Transverse colon (tissue), 4 donors: ENCODE measurements around the gene MED12L. TPM values are rescaled to one million over a fixed set of nuclear protein-coding genes. Genes with fewer than 3 reads are reported as not detected.
"Not testable (repeated sequence)": the region's sequence is repeated elsewhere in the genome, so short reads cannot be mapped to it uniquely, and the experiment has no call there.

Experiments used
- DNase-seq: peaks from one replicate; pipeline ENCODE4 v3.0.0-alpha.2; 2019
- H3K27ac ChIP-seq, 4 donors: fragments of 200-600 bp; sonication (generic); 2 replicates each; pipeline ENCODE4 v1.5.1; 2016 to 2018; ENCODE audit warnings: inconsistent platforms in 4 of 4
- H3K27me3 ChIP-seq: fragments of 200-600 bp; sonication (generic); 2 replicates; pipeline ENCODE4 v1.5.1; 2017; ENCODE audit warnings: inconsistent platforms
- H3K36me3 ChIP-seq, 4 donors: fragments of 200-600 bp; sonication (generic); 2 replicates each; pipeline ENCODE4 v1.5.1; 2017 to 2019; ENCODE audit warnings: inconsistent platforms in 4 of 4
- H3K4me1 ChIP-seq, 4 donors: fragments of 200-600 bp; sonication (generic); 2 replicates each; pipeline ENCODE4 v1.5.1; 2017 to 2020; ENCODE audit warnings: inconsistent platforms in 4 of 4
- H3K4me3 ChIP-seq, 4 donors: fragments of 200-600 bp; sonication (generic); 1 replicate in 1 of 4; 2 replicates in 3 of 4; pipeline versions ENCODE4 v1.5.1 to v1.6.1; 2017 to 2019; ENCODE audit warnings: inconsistent platforms in 4 of 4
- H3K9me3 ChIP-seq, 2 donors: fragments of 200-600 bp; sonication (generic); 2 replicates each; pipeline ENCODE4 v1.5.1; 2017 to 2019; ENCODE audit warnings: inconsistent platforms in 2 of 2
- CTCF ChIP-seq, 5 experiments: fragments of 200-600 bp in 3 of 5; fragments of 450-650 bp in 2 of 5; sonication (generic) in 3 of 5; IDR thresholded peaks; 1 replicate in 2 of 5; 2 replicates in 3 of 5; pipeline ENCODE4 v1.5.1; 2016 to 2017; ENCODE audit warnings: antibody characterized with exemption in 5 of 5, inconsistent platforms in 3 of 5, mild to moderate bottlenecking in 2 of 5, moderate library complexity in 1 of 5
- EP300 ChIP-seq: sonication (generic); formaldehyde crosslinking; IDR thresholded peaks from one replicate; pipeline ENCODE4 v1.6.1; 2017; ENCODE audit warnings: antibody characterized with exemption, low read depth
- POLR2A ChIP-seq: fragments of 450-650 bp; IDR thresholded peaks from one replicate; pipeline ENCODE4 v1.6.1; 2016; ENCODE audit warnings: antibody characterized with exemption, mild to moderate bottlenecking, moderate library complexity
- POLR2AphosphoS5 ChIP-seq, 3 donors: sonication (generic); formaldehyde crosslinking; IDR thresholded peaks; one replicate each; pipeline ENCODE4 v1.6.1; 2016; ENCODE audit warnings: antibody characterized with exemption in 3 of 3
- WGBS, 2 donors: methylation state at CpG; one replicate each; pipeline ENCODE4 v1.1.5; 2018; ENCODE audit warnings: low coverage in 1 of 2; 5-methylcytosine and 5-hydroxymethylcytosine counted together
- in situ Hi-C, 4 donors: fragments of 200-750 bp; cut with MboI; loops; one replicate each; pipeline versions ENCODE4 v1.15.0 to v1.15.1; 2017; ENCODE audit warnings: low sequenced_read_pairs in 3 of 4, low pct_ligation_motif_present in 1 of 4, low pct_unique_long_range_greater_than_20kb in 1 of 4
- intact Hi-C: fragments of 100-400 bp; cut with DNase I; formaldehyde crosslinking; loops from one replicate; pipeline ENCODE4 v1.15.1; 2023; ENCODE audit warnings: low total_unique reads
- total RNA-seq, 4 donors: library from RNA; depleted of rRNA; stranded (reverse); fragments of >200 nt; gene quantifications; one replicate each; pipeline ENCODE4 v1.1.0, GENCODE V29; 2016

The MED12L gene
- total RNA-seq, 4 donors from 2014 or later = under 0.01 to 8.6 (median 0.64) TPM

GRCh38 chr3:151391720-151392119 is 306.3 kb downstream of the MED12L start:
- Histone ChIP-seq H3K27me3 (no peaks in the 10 kb centered on the region), H3K4me3 (no peak overlapping the region), H3K36me3 (no peaks in the 10 kb centered on the region), H3K4me1 (no peaks in the 10 kb centered on the region), H3K27ac (no peak overlapping the region), H3K9me3 (no peaks in the 10 kb centered on the region)
- DNase-seq = no peak
- TF ChIP-seq CTCF (IDR thresholded peaks at IDR 0.05) (no peak), EP300 (no peak), POLR2A (no peak), POLR2AphosphoS5 (IDR thresholded peaks at IDR 0.05) (no peak)
- intact Hi-C loops (no loop called here), in situ Hi-C loops (no loop called here)
- 59 to 61% methylated on average over 2 of the region's 2 CpGs for WGBS, 2 donors

GRCh38 chr3:151392191-151392590 is 306.7 kb downstream of the MED12L start:
- intact Hi-C loops, H3K36me3 ChIP-seq, DNase-seq, H3K9me3 ChIP-seq, H3K27me3 ChIP-seq, H3K27ac ChIP-seq, H3K4me3 ChIP-seq, in situ Hi-C loops, H3K4me1 ChIP-seq: not testable (repeated sequence)
- 90% methylated on average over 2 to 3 of the region's 3 CpGs for WGBS, 2 donors

- Histone ChIP-seq H3K36me3 (no peaks in the 10 kb centered on the region), H3K27me3 (no peaks in the 10 kb centered on the region), H3K9me3 (no peaks in the 10 kb centered on the region), H3K4me3 (no peak overlapping the region), H3K4me1 (no peaks in the 10 kb centered on the region), H3K27ac (no peak overlapping the region)
- intact Hi-C loops (no loop called here), in situ Hi-C loops (no loop called here)
- no peak for DNase-seq
- TF ChIP-seq POLR2AphosphoS5 (IDR thresholded peaks at IDR 0.05) = no peak
- TF ChIP-seq POLR2A = no peak
- TF ChIP-seq EP300 = no peak
- TF ChIP-seq CTCF (IDR thresholded peaks at IDR 0.05) = no peak
- WGBS, 2 donors = 60 to 65% methylated on average over 3 of the region's 3 CpGs
Observed at GRCh38 chr3:151393146-151393830, 307.8 kb downstream of the MED12L start.

GRCh38 chr3:151393941-151394340 is 308.5 kb downstream of the MED12L start:
- Histone ChIP-seq H3K27ac (no peak overlapping the region), H3K4me1 (no peaks in the 10 kb centered on the region), H3K4me3 (no peak overlapping the region), H3K36me3 (no peaks in the 10 kb centered on the region), H3K9me3 (no peaks in the 10 kb centered on the region), H3K27me3 (no peaks in the 10 kb centered on the region)
- DNase-seq = no peak
- WGBS, 2 donors = 68 to 73% methylated on average over 4 of the region's 4 CpGs
- intact Hi-C loops (no loop called here), in situ Hi-C loops (no loop called here)
- TF ChIP-seq POLR2AphosphoS5 (IDR thresholded peaks at IDR 0.05) (no peak), CTCF (IDR thresholded peaks at IDR 0.05) (no peak), EP300 (no peak), POLR2A (no peak)

GRCh38 chr3:151394611-151395010 is 309.1 kb downstream of the MED12L start:
- Histone ChIP-seq H3K27me3 (no peaks in the 10 kb centered on the region), H3K27ac (no peak overlapping the region), H3K36me3 (no peaks in the 10 kb centered on the region), H3K9me3 (no peaks in the 10 kb centered on the region), H3K4me1 (no peaks in the 10 kb centered on the region), H3K4me3 (no peak overlapping the region)
- intact Hi-C loops = no loop called here
- WGBS, 2 donors = 67 to 90% methylated on average over 3 to 8 of the region's 8 CpGs
- in situ Hi-C loops = no loop called here
- TF ChIP-seq CTCF (IDR thresholded peaks at IDR 0.05) (no peak), POLR2A (no peak)
- no peak for DNase-seq
